ENCODE results near the gene EGFR. TPM values are rescaled to one million over a fixed set of nuclear protein-coding genes. Genes with fewer than 3 reads are reported as not detected.

The EGFR gene
- total RNA-seq, 1 donor from 2014 or later, result not detected

DNA sequence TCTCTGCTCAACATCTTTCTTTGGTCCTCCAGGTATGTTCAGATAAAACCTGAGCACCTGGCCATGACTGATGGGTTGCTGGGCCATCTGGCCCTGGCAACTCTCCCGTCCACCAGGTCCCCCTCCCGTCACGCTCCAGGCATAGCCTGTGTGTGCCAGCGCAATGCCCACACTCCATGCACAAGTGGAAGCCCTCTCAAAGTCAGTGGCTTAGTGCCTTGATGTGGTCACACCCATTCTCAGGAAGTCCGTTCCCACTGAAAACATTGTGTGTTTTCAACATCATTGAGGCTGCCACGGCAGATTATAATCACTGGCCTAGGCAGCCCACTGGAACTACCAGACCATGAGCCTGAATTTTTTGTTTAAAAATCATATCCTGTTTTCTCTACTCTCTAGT is 175.7 kb downstream of the EGFR start:
- intact Hi-C loops (cut with micrococcal nuclease), result no loop called here
- no peaks in the 10 kb centered on the region for H3K4me1 Mint-ChIP-seq
- no peak overlapping the region for H3K4me3 Mint-ChIP-seq
- H3K27me3 Mint-ChIP-seq, result peaks cover 18% of the 10 kb centered on the region
- no peaks in the 10 kb centered on the region for H3K9me3 Mint-ChIP-seq
- no peaks in the 10 kb centered on the region for H3K36me3 Mint-ChIP-seq (ENCODE audit: low read depth)
- DNase-seq, result no peak
- no peak overlapping the region for H3K27ac Mint-ChIP-seq

DNA sequence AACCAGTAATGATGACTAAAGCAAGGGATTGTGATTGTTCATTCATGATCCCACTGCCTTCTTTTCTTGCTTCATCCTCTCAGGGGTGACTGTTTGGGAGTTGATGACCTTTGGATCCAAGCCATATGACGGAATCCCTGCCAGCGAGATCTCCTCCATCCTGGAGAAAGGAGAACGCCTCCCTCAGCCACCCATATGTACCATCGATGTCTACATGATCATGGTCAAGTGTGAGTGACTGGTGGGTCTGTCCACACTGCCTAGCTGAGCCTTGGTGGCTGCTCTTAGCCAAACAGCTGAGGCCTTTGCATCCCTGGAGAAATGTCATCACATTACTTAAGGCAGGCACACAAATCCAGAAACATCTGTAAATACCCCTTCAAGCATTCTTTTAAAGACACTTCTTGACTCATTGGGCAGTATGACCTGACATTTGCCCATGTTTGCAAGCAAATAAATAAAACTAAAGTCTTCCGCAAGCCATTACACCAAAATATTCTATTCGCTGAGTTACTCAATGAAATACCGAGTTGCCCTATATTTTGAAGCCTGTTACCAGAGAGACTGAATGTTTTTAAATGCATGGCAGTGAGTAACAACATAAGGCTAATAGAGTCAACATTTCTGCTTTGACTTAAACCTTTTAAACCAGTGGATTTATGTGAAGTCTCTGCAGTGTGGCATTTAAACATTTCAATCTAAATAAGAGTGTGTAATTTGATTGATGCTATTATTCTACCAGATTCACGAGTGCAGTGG is 180.0 kb downstream of the EGFR start:
- Mint-ChIP-seq H3K4me1 (no peaks in the 10 kb centered on the region), H3K36me3 (ENCODE audit: low read depth) (no peaks in the 10 kb centered on the region), H3K9me3 (no peaks in the 10 kb centered on the region), H3K27ac (no peak overlapping the region), H3K4me3 (no peak overlapping the region), H3K27me3 (peaks cover 18% of the 10 kb centered on the region)
- no peak for DNase-seq
- intact Hi-C loops (cut with micrococcal nuclease), result no loop called here

DNA sequence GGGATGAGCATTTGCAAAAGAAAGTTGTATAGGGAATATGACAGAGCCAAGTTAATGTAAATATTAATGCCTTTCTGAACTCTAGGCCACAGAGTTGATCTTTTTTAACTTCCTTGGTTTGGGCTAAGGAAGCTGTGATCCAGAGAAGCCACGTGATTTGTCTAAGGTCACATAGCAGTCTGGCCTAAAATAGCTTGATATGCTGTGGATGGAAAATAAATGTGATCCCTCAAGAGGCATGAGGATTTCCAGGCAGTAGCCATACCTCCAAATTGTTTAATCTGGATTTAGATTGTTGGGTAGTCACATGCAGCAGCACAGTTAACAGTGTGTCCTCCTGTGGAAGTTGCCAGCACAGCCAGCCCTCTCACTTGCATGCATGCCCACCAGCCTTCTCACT is 180.6 kb downstream of the EGFR start:
- DNase-seq, result no peak
- no peaks in the 10 kb centered on the region for H3K36me3 Mint-ChIP-seq (ENCODE audit: low read depth)
- intact Hi-C loops (cut with micrococcal nuclease), result no loop called here
- H3K27me3 Mint-ChIP-seq, result peaks cover 18% of the 10 kb centered on the region
- H3K9me3 Mint-ChIP-seq, result no peaks in the 10 kb centered on the region
- H3K4me3 Mint-ChIP-seq, result no peak overlapping the region
- no peaks in the 10 kb centered on the region for H3K4me1 Mint-ChIP-seq
- no peak overlapping the region for H3K27ac Mint-ChIP-seq

DNA sequence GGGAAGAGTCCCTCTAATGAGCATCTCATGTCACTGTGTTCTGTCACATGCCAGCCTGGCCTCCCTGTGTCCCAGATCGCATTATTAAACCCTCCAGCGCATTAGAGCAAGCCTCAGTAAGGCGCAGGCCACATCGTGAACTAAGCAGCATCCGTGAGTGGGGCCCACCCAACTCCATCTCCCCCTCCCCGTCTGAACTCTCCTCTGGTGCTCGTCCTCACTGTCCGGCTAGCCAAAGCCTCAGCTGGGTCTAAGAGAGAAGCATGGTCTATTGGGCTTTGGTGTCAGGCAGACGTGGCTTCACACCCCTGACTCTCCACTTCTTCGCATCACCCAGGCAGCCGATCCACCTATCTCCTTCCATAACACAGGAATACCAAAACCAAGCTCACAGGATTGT is 181.6 kb downstream of the EGFR start:
- peaks cover 15% of the 10 kb centered on the region for H3K27me3 Mint-ChIP-seq
- H3K27ac Mint-ChIP-seq, result no peak overlapping the region
- H3K4me3 Mint-ChIP-seq, result no peak overlapping the region
- no peak for DNase-seq
- intact Hi-C loops (cut with micrococcal nuclease), result no loop called here
- H3K36me3 Mint-ChIP-seq (ENCODE audit: low read depth), result no peaks in the 10 kb centered on the region
- no peaks in the 10 kb centered on the region for H3K4me1 Mint-ChIP-seq
- no peaks in the 10 kb centered on the region for H3K9me3 Mint-ChIP-seq

DNA sequence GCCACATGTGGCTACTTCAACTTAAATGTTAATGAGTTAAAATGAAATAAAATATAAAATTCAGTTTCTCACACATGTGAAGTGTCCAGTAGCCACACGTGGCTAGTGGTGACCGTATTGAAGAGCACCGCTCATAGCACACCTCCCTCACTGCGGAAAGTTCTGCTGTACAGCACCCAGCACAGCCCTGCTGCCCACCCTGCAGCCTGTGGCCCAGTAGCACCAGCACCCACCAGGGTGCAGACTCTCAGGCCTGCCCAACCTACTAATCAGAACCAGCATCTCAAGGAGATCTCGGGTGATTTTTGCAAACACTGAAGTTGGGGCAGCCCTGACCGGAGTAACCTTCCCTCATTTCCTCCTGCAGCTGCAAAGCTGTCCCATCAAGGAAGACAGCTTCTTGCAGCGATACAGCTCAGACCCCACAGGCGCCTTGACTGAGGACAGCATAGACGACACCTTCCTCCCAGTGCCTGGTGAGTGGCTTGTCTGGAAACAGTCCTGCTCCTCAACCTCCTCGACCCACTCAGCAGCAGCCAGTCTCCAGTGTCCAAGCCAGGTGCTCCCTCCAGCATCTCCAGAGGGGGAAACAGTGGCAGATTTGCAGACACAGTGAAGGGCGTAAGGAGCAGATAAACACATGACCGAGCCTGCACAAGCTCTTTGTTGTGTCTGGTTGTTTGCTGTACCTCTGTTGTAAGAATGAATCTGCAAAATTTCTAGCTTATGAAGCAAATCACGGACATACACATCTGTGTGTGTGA is 183.5 kb downstream of the EGFR start:
- DNase-seq, result no peak
- H3K36me3 Mint-ChIP-seq (ENCODE audit: low read depth), result no peaks in the 10 kb centered on the region
- no peak overlapping the region for H3K27ac Mint-ChIP-seq
- intact Hi-C loops (cut with micrococcal nuclease), result no loop called here
- H3K4me1 Mint-ChIP-seq, result no peaks in the 10 kb centered on the region
- H3K9me3 Mint-ChIP-seq, result no peaks in the 10 kb centered on the region
- H3K27me3 Mint-ChIP-seq, result peaks cover 1% of the 10 kb centered on the region
- H3K4me3 Mint-ChIP-seq, result no peak overlapping the region

DNA sequence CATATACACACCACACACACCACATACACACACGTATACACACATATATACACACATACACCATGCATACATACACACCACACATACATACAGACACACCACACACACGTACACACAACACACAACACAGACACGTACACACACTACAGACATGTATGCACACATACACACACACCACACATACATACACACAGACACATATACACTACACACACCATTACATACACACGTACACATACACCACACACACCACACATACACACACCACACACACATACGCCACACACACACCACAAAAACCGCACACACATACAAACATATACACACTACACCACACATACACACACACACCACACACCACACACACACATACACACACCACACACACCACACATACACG is 184.5 kb downstream of the EGFR start:
- no peak for DNase-seq
- Mint-ChIP-seq H3K27me3 (no peaks in the 10 kb centered on the region), H3K9me3 (no peaks in the 10 kb centered on the region), H3K36me3 (ENCODE audit: low read depth) (no peaks in the 10 kb centered on the region), H3K27ac (no peak overlapping the region), H3K4me3 (no peak overlapping the region), H3K4me1 (no peaks in the 10 kb centered on the region)
- intact Hi-C loops (cut with micrococcal nuclease), result no loop called here

DNA sequence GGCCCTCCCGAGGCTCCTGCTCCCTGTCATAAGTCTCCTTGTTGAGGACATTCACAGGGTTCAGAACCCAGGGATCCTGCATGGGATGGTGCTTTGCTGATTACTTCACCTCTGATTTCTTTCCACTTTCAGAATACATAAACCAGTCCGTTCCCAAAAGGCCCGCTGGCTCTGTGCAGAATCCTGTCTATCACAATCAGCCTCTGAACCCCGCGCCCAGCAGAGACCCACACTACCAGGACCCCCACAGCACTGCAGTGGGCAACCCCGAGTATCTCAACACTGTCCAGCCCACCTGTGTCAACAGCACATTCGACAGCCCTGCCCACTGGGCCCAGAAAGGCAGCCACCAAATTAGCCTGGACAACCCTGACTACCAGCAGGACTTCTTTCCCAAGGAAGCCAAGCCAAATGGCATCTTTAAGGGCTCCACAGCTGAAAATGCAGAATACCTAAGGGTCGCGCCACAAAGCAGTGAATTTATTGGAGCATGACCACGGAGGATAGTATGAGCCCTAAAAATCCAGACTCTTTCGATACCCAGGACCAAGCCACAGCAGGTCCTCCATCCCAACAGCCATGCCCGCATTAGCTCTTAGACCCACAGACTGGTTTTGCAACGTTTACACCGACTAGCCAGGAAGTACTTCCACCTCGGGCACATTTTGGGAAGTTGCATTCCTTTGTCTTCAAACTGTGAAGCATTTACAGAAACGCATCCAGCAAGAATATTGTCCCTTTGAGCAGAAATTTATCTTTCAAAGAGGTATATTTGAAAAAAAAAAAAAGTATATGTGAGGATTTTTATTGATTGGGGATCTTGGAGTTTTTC is 186.5 kb downstream of the EGFR start:
- intact Hi-C loops (cut with micrococcal nuclease), result no loop called here
- no peak overlapping the region for H3K4me3 Mint-ChIP-seq

DNA sequence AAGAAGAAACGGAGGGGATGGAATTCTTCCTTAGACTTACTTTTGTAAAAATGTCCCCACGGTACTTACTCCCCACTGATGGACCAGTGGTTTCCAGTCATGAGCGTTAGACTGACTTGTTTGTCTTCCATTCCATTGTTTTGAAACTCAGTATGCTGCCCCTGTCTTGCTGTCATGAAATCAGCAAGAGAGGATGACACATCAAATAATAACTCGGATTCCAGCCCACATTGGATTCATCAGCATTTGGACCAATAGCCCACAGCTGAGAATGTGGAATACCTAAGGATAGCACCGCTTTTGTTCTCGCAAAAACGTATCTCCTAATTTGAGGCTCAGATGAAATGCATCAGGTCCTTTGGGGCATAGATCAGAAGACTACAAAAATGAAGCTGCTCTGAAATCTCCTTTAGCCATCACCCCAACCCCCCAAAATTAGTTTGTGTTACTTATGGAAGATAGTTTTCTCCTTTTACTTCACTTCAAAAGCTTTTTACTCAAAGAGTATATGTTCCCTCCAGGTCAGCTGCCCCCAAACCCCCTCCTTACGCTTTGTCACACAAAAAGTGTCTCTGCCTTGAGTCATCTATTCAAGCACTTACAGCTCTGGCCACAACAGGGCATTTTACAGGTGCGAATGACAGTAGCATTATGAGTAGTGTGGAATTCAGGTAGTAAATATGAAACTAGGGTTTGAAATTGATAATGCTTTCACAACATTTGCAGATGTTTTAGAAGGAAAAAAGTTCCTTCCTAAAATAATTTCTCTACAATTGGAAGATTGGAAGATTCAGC is 187.6 kb downstream of the EGFR start:
- DNase-seq, result no peak
- no peaks in the 10 kb centered on the region for H3K36me3 Mint-ChIP-seq (ENCODE audit: low read depth)
- no peak overlapping the region for H3K27ac Mint-ChIP-seq
- intact Hi-C loops (cut with micrococcal nuclease), result no loop called here
- H3K4me1 Mint-ChIP-seq, result no peaks in the 10 kb centered on the region
- H3K9me3 Mint-ChIP-seq, result no peaks in the 10 kb centered on the region
- no peak overlapping the region for H3K4me3 Mint-ChIP-seq
- H3K27me3 Mint-ChIP-seq, result no peaks in the 10 kb centered on the region

More for the DNA sequence above, 186.5 kb downstream of the EGFR start:
- Mint-ChIP-seq H3K4me1 (no peaks in the 10 kb centered on the region), H3K27me3 (no peaks in the 10 kb centered on the region), H3K36me3 (ENCODE audit: low read depth) (no peaks in the 10 kb centered on the region), H3K9me3 (no peaks in the 10 kb centered on the region), H3K27ac (no peak overlapping the region)
- DNase-seq, result no peak

DNA sequence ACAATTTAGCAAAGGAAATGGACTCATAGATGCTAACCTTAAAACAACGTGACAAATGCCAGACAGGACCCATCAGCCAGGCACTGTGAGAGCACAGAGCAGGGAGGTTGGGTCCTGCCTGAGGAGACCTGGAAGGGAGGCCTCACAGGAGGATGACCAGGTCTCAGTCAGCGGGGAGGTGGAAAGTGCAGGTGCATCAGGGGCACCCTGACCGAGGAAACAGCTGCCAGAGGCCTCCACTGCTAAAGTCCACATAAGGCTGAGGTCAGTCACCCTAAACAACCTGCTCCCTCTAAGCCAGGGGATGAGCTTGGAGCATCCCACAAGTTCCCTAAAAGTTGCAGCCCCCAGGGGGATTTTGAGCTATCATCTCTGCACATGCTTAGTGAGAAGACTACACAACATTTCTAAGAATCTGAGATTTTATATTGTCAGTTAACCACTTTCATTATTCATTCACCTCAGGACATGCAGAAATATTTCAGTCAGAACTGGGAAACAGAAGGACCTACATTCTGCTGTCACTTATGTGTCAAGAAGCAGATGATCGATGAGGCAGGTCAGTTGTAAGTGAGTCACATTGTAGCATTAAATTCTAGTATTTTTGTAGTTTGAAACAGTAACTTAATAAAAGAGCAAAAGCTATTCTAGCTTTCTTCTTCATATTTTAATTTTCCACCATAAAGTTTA is 188.8 kb downstream of the EGFR start:
- no peak for DNase-seq
- no peak overlapping the region for H3K27ac Mint-ChIP-seq
- H3K4me1 Mint-ChIP-seq, result no peaks in the 10 kb centered on the region
- no peak overlapping the region for H3K4me3 Mint-ChIP-seq
- H3K9me3 Mint-ChIP-seq, result no peaks in the 10 kb centered on the region
- intact Hi-C loops (cut with micrococcal nuclease), result no loop called here
- peaks cover 2% of the 10 kb centered on the region for H3K27me3 Mint-ChIP-seq
- no peaks in the 10 kb centered on the region for H3K36me3 Mint-ChIP-seq (ENCODE audit: low read depth)

DNA sequence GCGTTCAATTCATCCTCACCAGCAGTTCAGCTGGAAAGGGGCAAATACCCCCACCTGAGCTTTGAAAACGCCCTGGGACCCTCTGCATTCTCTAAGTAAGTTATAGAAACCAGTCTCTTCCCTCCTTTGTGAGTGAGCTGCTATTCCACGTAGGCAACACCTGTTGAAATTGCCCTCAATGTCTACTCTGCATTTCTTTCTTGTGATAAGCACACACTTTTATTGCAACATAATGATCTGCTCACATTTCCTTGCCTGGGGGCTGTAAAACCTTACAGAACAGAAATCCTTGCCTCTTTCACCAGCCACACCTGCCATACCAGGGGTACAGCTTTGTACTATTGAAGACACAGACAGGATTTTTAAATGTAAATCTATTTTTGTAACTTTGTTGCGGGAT is 190.5 kb downstream of the EGFR start:
- intact Hi-C loops (cut with micrococcal nuclease), result no loop called here
- DNase-seq, result no peak
- no peak overlapping the region for H3K4me3 Mint-ChIP-seq
- H3K9me3 Mint-ChIP-seq, result no peaks in the 10 kb centered on the region
- H3K4me1 Mint-ChIP-seq, result no peaks in the 10 kb centered on the region
- peaks cover 2% of the 10 kb centered on the region for H3K27me3 Mint-ChIP-seq
- H3K27ac Mint-ChIP-seq, result no peak overlapping the region
- H3K36me3 Mint-ChIP-seq (ENCODE audit: low read depth), result no peaks in the 10 kb centered on the region

DNA sequence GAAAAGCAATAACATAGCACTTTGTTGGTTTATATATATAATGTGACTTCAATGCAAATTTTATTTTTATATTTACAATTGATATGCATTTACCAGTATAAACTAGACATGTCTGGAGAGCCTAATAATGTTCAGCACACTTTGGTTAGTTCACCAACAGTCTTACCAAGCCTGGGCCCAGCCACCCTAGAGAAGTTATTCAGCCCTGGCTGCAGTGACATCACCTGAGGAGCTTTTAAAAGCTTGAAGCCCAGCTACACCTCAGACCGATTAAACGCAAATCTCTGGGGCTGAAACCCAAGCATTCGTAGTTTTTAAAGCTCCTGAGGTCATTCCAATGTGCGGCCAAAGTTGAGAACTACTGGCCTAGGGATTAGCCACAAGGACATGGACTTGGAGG is 191.4 kb downstream of the EGFR start:
- no peaks in the 10 kb centered on the region for H3K4me1 Mint-ChIP-seq
- intact Hi-C loops (cut with micrococcal nuclease), result no loop called here
- DNase-seq, result no peak
- no peak overlapping the region for H3K27ac Mint-ChIP-seq
- no peak overlapping the region for H3K4me3 Mint-ChIP-seq
- H3K36me3 Mint-ChIP-seq (ENCODE audit: low read depth), result no peaks in the 10 kb centered on the region
- H3K9me3 Mint-ChIP-seq, result no peaks in the 10 kb centered on the region
- H3K27me3 Mint-ChIP-seq, result peaks cover 2% of the 10 kb centered on the region

DNA sequence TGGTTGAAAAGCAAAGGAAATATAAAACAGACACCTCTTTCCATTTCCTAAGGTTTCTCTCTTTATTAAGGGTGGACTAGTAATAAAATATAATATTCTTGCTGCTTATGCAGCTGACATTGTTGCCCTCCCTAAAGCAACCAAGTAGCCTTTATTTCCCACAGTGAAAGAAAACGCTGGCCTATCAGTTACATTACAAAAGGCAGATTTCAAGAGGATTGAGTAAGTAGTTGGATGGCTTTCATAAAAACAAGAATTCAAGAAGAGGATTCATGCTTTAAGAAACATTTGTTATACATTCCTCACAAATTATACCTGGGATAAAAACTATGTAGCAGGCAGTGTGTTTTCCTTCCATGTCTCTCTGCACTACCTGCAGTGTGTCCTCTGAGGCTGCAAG is 191.9 kb downstream of the EGFR start:
- H3K9me3 Mint-ChIP-seq, result no peaks in the 10 kb centered on the region
- H3K4me3 Mint-ChIP-seq, result no peak overlapping the region
- H3K27me3 Mint-ChIP-seq, result peaks cover 2% of the 10 kb centered on the region
- no peaks in the 10 kb centered on the region for H3K36me3 Mint-ChIP-seq (ENCODE audit: low read depth)
- H3K4me1 Mint-ChIP-seq, result no peaks in the 10 kb centered on the region
- H3K27ac Mint-ChIP-seq, result no peak overlapping the region
- DNase-seq, result no peak
- intact Hi-C loops (cut with micrococcal nuclease), result no loop called here

DNA sequence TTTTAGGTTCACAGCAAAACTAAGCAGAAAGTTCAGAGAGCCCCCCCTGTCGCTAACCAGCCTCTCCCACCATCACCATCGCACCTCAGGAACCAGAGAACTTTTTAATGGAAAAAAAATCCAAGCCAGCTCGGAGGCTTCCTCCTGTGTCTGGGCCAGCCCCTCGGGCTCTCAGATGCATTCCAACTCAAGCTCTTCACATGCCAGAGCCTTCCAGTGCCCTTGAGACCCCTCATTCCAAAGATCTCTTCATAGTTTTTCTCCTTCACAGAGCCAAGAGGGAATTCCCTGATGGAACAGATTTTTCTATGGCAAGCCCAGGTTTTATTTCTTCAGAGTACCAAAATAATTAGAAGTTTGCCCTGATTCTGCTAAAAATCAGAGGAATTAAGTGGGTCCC is 192.9 kb downstream of the EGFR start:
- Mint-ChIP-seq H3K4me3 (no peak overlapping the region), H3K36me3 (ENCODE audit: low read depth) (no peaks in the 10 kb centered on the region), H3K9me3 (no peaks in the 10 kb centered on the region), H3K27ac (no peak overlapping the region), H3K4me1 (no peaks in the 10 kb centered on the region), H3K27me3 (peaks cover 2% of the 10 kb centered on the region)
- DNase-seq, result no peak
- intact Hi-C loops (cut with micrococcal nuclease), result no loop called here

Measured in activated CD4-positive, alpha-beta T cell treated with anti-CD3 and anti-CD28 coated beads, Interleukin-2, amount 10 ng/mL, durations not matched to agents 24 days and 14 days (primary cell).